GM18858 (cell line): ENCODE measurements around the gene UAP1L1.
"Not testable (repeated sequence)": the region's sequence is repeated elsewhere in the genome, so short reads cannot be mapped to it uniquely, and the experiment has no call there.

Experiments used
- ATAC-seq: cut with Tn5 transposase; IDR thresholded peaks from one replicate; pipeline ENCODE4 v1.9.1; 2021; ENCODE audit not compliant: unreplicated experiment

Gene UAP1L1

GRCh38 chr9:137055385-137056364 lies 21.6 kb upstream of the UAP1L1 start:
- ATAC-seq, result no peak

- no peak for ATAC-seq
Observed at GRCh38 chr9:137056739-137057415, 20.4 kb upstream of the UAP1L1 start.

- no peak for ATAC-seq
Observed at GRCh38 chr9:137057545-137057944, 19.8 kb upstream of the UAP1L1 start.

GRCh38 chr9:137058521-137059234 lies 18.6 kb upstream of the UAP1L1 start:
- no peak for ATAC-seq

- ATAC-seq, result no peak
Observed at GRCh38 chr9:137062384-137062783, 14.9 kb upstream of the UAP1L1 start.

GRCh38 chr9:137062798-137063197 lies 14.5 kb upstream of the UAP1L1 start:
- ATAC-seq, result not testable (repeated sequence)

- ATAC-seq, result no peak
Observed at GRCh38 chr9:137063311-137064026, 13.8 kb upstream of the UAP1L1 start.

- no peak for ATAC-seq
Observed at GRCh38 chr9:137064027-137064879, 13.1 kb upstream of the UAP1L1 start.

GRCh38 chr9:137064880-137065164 lies 12.5 kb upstream of the UAP1L1 start:
- no peak for ATAC-seq

GRCh38 chr9:137065336-137065967 lies 11.9 kb upstream of the UAP1L1 start:
- no peak for ATAC-seq

- ATAC-seq, result no peak
Observed at GRCh38 chr9:137066096-137066861, 11.0 kb upstream of the UAP1L1 start.

- ATAC-seq, result no peak
Observed at GRCh38 chr9:137067860-137068538, 9.3 kb upstream of the UAP1L1 start.

GRCh38 chr9:137068539-137069507 lies 8.5 kb upstream of the UAP1L1 start:
- ATAC-seq, result no peak

- no peak for ATAC-seq
Observed at GRCh38 chr9:137069508-137070091, 7.7 kb upstream of the UAP1L1 start.

GRCh38 chr9:137070201-137070905 lies 7.0 kb upstream of the UAP1L1 start, which contains the start of gene SAPCD2:
TSS of gene SAPCD2 (minus strand) at chr9:137070557. CDS start at chr9:137070460, 97 bp downstream.
- ATAC-seq, result no peak

- no peak for ATAC-seq
Observed at GRCh38 chr9:137070906-137071275, 6.4 kb upstream of the UAP1L1 start.
